ENCODE data around the gene CTBP1.

CTBP1 gene

GRCh38 chr4:1172228-1172851 lies 76.6 kb downstream of the CTBP1 start, which contains the start of gene SPON2:
Gene SPON2, minus strand, starts transcription at chr4:1172583.
- no peak within 1 kb of the TSS for H3K4me2 ChIP-seq (ENCODE audit: low read length)
- H4K20me1 ChIP-seq (ENCODE audit: insufficient read depth, low read length), result no peaks in the 10 kb centered on the region
- no peaks in the 10 kb centered on the region for H3K36me3 ChIP-seq (ENCODE audit: insufficient read depth, low read length)
- H2AFZ ChIP-seq (ENCODE audit: low read length), result no peak within 1 kb of the TSS
- H3K27ac ChIP-seq (ENCODE audit: low read depth, low read length, poor library complexity, severe bottlenecking), result no peak within 1 kb of the TSS
- no peak within 1 kb of the TSS for H3K9ac ChIP-seq (ENCODE audit: low read length)
- no peaks in the 10 kb centered on the region for H3F3A ChIP-seq (ENCODE audit: insufficient read depth, low read length)
- no peaks in the 10 kb centered on the region for H3K9me2 ChIP-seq (ENCODE audit: low read depth, low read length)
- no peaks in the 10 kb centered on the region for H3K9me3 ChIP-seq (ENCODE audit: low read length)
- no peak within 1 kb of the TSS for H3K4me3 ChIP-seq (ENCODE audit: low read depth, low read length, poor library complexity, severe bottlenecking)
- no peaks in the 10 kb centered on the region for H3K27me3 ChIP-seq (ENCODE audit: insufficient read depth, low read length)
- H3K4me1 ChIP-seq (ENCODE audit: insufficient read depth, low read length, severe bottlenecking), result no peaks in the 10 kb centered on the region
- no peak for TF ChIP-seq EZH2 (IDR thresholded peaks at IDR 0.05; ENCODE audit: borderline replicate concordance, low read length)
- no peak for TF ChIP-seq CTCF (IDR thresholded peaks at IDR 0.05; ENCODE audit: low read length)
- no peaks in the 10 kb centered on the region for H3K79me2 ChIP-seq (ENCODE audit: insufficient read depth, low read length)

- Histone ChIP-seq H3K9me3 (ENCODE audit: low read length) (no peaks in the 10 kb centered on the region), H3F3A (ENCODE audit: insufficient read depth, low read length) (no peaks in the 10 kb centered on the region), H3K36me3 (ENCODE audit: insufficient read depth, low read length) (no peaks in the 10 kb centered on the region), H2AFZ (ENCODE audit: low read length) (no peak overlapping the region), H3K27me3 (ENCODE audit: insufficient read depth, low read length) (no peaks in the 10 kb centered on the region), H3K9me2 (ENCODE audit: low read depth, low read length) (no peaks in the 10 kb centered on the region), H3K4me2 (ENCODE audit: low read length) (no peak overlapping the region), H3K4me1 (ENCODE audit: insufficient read depth, low read length, severe bottlenecking) (no peaks in the 10 kb centered on the region), H3K79me2 (ENCODE audit: insufficient read depth, low read length) (no peaks in the 10 kb centered on the region), H3K27ac (ENCODE audit: low read depth, low read length, poor library complexity, severe bottlenecking) (no peak overlapping the region), H4K20me1 (ENCODE audit: insufficient read depth, low read length) (no peaks in the 10 kb centered on the region), H3K9ac (ENCODE audit: low read length) (no peak overlapping the region), H3K4me3 (ENCODE audit: low read depth, low read length, poor library complexity, severe bottlenecking) (no peak overlapping the region)
- no peak for TF ChIP-seq CTCF (IDR thresholded peaks at IDR 0.05; ENCODE audit: low read length)
- TF ChIP-seq EZH2 (IDR thresholded peaks at IDR 0.05; ENCODE audit: borderline replicate concordance, low read length), result no peak
Observed at GRCh38 chr4:1171311-1172227, 77.4 kb downstream of the CTBP1 start.

- no peaks in the 10 kb centered on the region for H3K36me3 ChIP-seq (ENCODE audit: insufficient read depth, low read length)
- TF ChIP-seq EZH2 (IDR thresholded peaks at IDR 0.05; ENCODE audit: borderline replicate concordance, low read length) (no peak), CTCF (IDR thresholded peaks at IDR 0.05; ENCODE audit: low read length) (no peak)
- no peaks in the 10 kb centered on the region for H3F3A ChIP-seq (ENCODE audit: insufficient read depth, low read length)
- H3K79me2 ChIP-seq (ENCODE audit: insufficient read depth, low read length), result no peaks in the 10 kb centered on the region
- no peaks in the 10 kb centered on the region for H4K20me1 ChIP-seq (ENCODE audit: insufficient read depth, low read length)
- no peak overlapping the region for H3K27ac ChIP-seq (ENCODE audit: low read depth, low read length, poor library complexity, severe bottlenecking)
- no peak overlapping the region for H3K4me2 ChIP-seq (ENCODE audit: low read length)
- H2AFZ ChIP-seq (ENCODE audit: low read length), result no peak overlapping the region
- H3K9ac ChIP-seq (ENCODE audit: low read length), result no peak overlapping the region
- no peaks in the 10 kb centered on the region for H3K9me2 ChIP-seq (ENCODE audit: low read depth, low read length)
- no peaks in the 10 kb centered on the region for H3K9me3 ChIP-seq (ENCODE audit: low read length)
- H3K4me3 ChIP-seq (ENCODE audit: low read depth, low read length, poor library complexity, severe bottlenecking), result no peak overlapping the region
- no peaks in the 10 kb centered on the region for H3K4me1 ChIP-seq (ENCODE audit: insufficient read depth, low read length, severe bottlenecking)
- H3K27me3 ChIP-seq (ENCODE audit: insufficient read depth, low read length), result no peaks in the 10 kb centered on the region
Observed at GRCh38 chr4:1170976-1171310, 78.0 kb downstream of the CTBP1 start.

Data from OCI-LY1 (cell line).